Mucosa of rectum (tissue), 2 donors: ENCODE measurements around the gene VGLL3.

ENCODE experiments used
- H3K27ac ChIP-seq, 2 donors: one replicate each; pipeline ENCODE4 v1.7.0; 2013; ENCODE audit warnings: inconsistent platforms in 2 of 2, low read depth in 2 of 2, low read length in 2 of 2
- H3K27me3 ChIP-seq, 2 donors: one replicate each; pipeline ENCODE4 v1.7.0; 2013; ENCODE audit warnings: low read length in 2 of 2; ENCODE audit not compliant: control insufficient read depth in 2 of 2, insufficient read depth in 2 of 2
- H3K36me3 ChIP-seq, 2 donors: one replicate each; pipeline ENCODE4 v1.7.0; 2013; ENCODE audit warnings: low read length in 2 of 2; ENCODE audit not compliant: control insufficient read depth in 2 of 2, insufficient read depth in 2 of 2
- H3K4me1 ChIP-seq, 2 donors: one replicate each; pipeline ENCODE4 v1.7.0; 2013; ENCODE audit warnings: low read length in 2 of 2, mild to moderate bottlenecking in 1 of 2; ENCODE audit not compliant: control insufficient read depth in 2 of 2, insufficient read depth in 2 of 2
- H3K4me3 ChIP-seq, 2 donors: one replicate each; pipeline ENCODE4 v1.7.0; 2013; ENCODE audit warnings: low read length in 2 of 2
- H3K9ac ChIP-seq, 2 donors: one replicate each; pipeline ENCODE4 v1.7.0; 2013; ENCODE audit warnings: low read length in 2 of 2, low read depth in 1 of 2, mild to moderate bottlenecking in 1 of 2
- H3K9me3 ChIP-seq, 2 donors: one replicate each; pipeline ENCODE4 v1.7.0; 2013; ENCODE audit warnings: low read length in 2 of 2; ENCODE audit not compliant: control insufficient read depth in 2 of 2
- donor health status: healthy.
- donor health status: Normal muscosa, but diverticular disease.

The VGLL3 gene

GRCh38 chr3:86958534-86958933 is 32.4 kb downstream of the VGLL3 start:
- Histone ChIP-seq H3K27me3 (no peaks in the 10 kb centered on the region), H3K9me3 (no peaks in the 10 kb centered on the region), H3K4me3 (no peak overlapping the region), H3K4me1 (no peaks in the 10 kb centered on the region), H3K9ac (no peak overlapping the region), H3K36me3 (no peaks in the 10 kb centered on the region), H3K27ac (no peak overlapping the region)

- Histone ChIP-seq H3K4me1 (no peaks in the 10 kb centered on the region), H3K4me3 (no peak overlapping the region), H3K36me3 (no peaks in the 10 kb centered on the region), H3K9ac (no peak overlapping the region), H3K27ac (no peak overlapping the region), H3K27me3 (no peaks in the 10 kb centered on the region), H3K9me3 (no peaks in the 10 kb centered on the region)
These were observed 36.2 kb downstream of the VGLL3 start for GRCh38 chr3:86954747-86955146.

- H3K9me3 ChIP-seq = no peaks in the 10 kb centered on the region
- H3K27ac ChIP-seq = no peak overlapping the region
- H3K4me1 ChIP-seq = no peaks in the 10 kb centered on the region
- H3K36me3 ChIP-seq = no peaks in the 10 kb centered on the region
- no peaks in the 10 kb centered on the region for H3K27me3 ChIP-seq
- H3K4me3 ChIP-seq = no peak overlapping the region
- H3K9ac ChIP-seq = no peak overlapping the region
These were observed 36.7 kb downstream of the VGLL3 start for GRCh38 chr3:86954226-86954625.

- no peaks in the 10 kb centered on the region for H3K4me1 ChIP-seq
- no peaks in the 10 kb centered on the region for H3K36me3 ChIP-seq
These were observed 39.6 kb downstream of the VGLL3 start for GRCh38 chr3:86951322-86951721.

GRCh38 chr3:86950717-86951116 is 40.2 kb downstream of the VGLL3 start:
- Histone ChIP-seq H3K4me3 (no peak overlapping the region), H3K4me1 (no peaks in the 10 kb centered on the region), H3K27me3 (no peaks in the 10 kb centered on the region), H3K36me3 (no peaks in the 10 kb centered on the region), H3K9me3 (no peaks in the 10 kb centered on the region), H3K27ac (no peak overlapping the region), H3K9ac (no peak overlapping the region)

More at GRCh38 chr3:86951322-86951721, 39.6 kb downstream of the VGLL3 start:
- Histone ChIP-seq H3K27me3 (no peaks in the 10 kb centered on the region), H3K9me3 (no peaks in the 10 kb centered on the region), H3K9ac (no peak overlapping the region), H3K4me3 (no peak overlapping the region), H3K27ac (no peak overlapping the region)

- Histone ChIP-seq H3K9me3 (no peaks in the 10 kb centered on the region), H3K27ac (no peak overlapping the region), H3K36me3 (no peaks in the 10 kb centered on the region), H3K4me1 (no peaks in the 10 kb centered on the region), H3K4me3 (no peak overlapping the region), H3K9ac (no peak overlapping the region), H3K27me3 (no peaks in the 10 kb centered on the region)
These were observed 41.1 kb downstream of the VGLL3 start for GRCh38 chr3:86949850-86950249.

- H3K27ac ChIP-seq = no peak overlapping the region
- no peak overlapping the region for H3K9ac ChIP-seq
These were observed 42.1 kb downstream of the VGLL3 start for GRCh38 chr3:86948822-86949221.

GRCh38 chr3:86942206-86942605 is 48.7 kb downstream of the VGLL3 start:
- Histone ChIP-seq H3K27ac (no peak overlapping the region), H3K4me3 (no peak overlapping the region), H3K9me3 (no peaks in the 10 kb centered on the region), H3K36me3 (no peaks in the 10 kb centered on the region), H3K4me1 (no peaks in the 10 kb centered on the region), H3K27me3 (no peaks in the 10 kb centered on the region), H3K9ac (no peak overlapping the region)

More at GRCh38 chr3:86948822-86949221, 42.1 kb downstream of the VGLL3 start:
- Histone ChIP-seq H3K36me3 (no peaks in the 10 kb centered on the region), H3K9me3 (no peaks in the 10 kb centered on the region), H3K4me1 (no peaks in the 10 kb centered on the region), H3K4me3 (no peak overlapping the region), H3K27me3 (no peaks in the 10 kb centered on the region)

GRCh38 chr3:86938416-86939105 is 52.4 kb downstream of the VGLL3 start:
- no peaks in the 10 kb centered on the region for H3K9me3 ChIP-seq
- H3K4me3 ChIP-seq = no peak overlapping the region
- H3K27ac ChIP-seq = no peak overlapping the region
- no peaks in the 10 kb centered on the region for H3K4me1 ChIP-seq
- no peak overlapping the region for H3K9ac ChIP-seq
- no peaks in the 10 kb centered on the region for H3K27me3 ChIP-seq
- no peaks in the 10 kb centered on the region for H3K36me3 ChIP-seq

- Histone ChIP-seq H3K36me3 (no peaks in the 10 kb centered on the region), H3K4me3 (no peak overlapping the region), H3K9me3 (no peaks in the 10 kb centered on the region), H3K27me3 (no peaks in the 10 kb centered on the region), H3K4me1 (no peaks in the 10 kb centered on the region), H3K9ac (no peak overlapping the region), H3K27ac (no peak overlapping the region)
These were observed 53.6 kb downstream of the VGLL3 start for GRCh38 chr3:86937306-86937791.
